PC-3 (cell line): ENCODE results near the gene DCLRE1B. TPM values are rescaled to one million over a fixed set of nuclear protein-coding genes. Genes with fewer than 3 reads are reported as not detected.

Source experiments
- ATAC-seq: fragments of 200-7000 bp; cut with Tn5 transposase; 2 replicates; pipeline ENCODE4 v1.9.1; 2020; ENCODE audit warnings: mild to moderate bottlenecking, moderate library complexity
- BruUV-seq: library from RNA; stranded (reverse); fragments of 400-500 nt; replicated peaks from 2 replicates; lab custom pipeline; 2021; lab: Mats Ljungman, UMichigan
- CTCF ChIA-PET: fragments of 300-600 bp; sonication (Branson Sonifier 250); formaldehyde crosslinking; loops from one replicate; lab custom pipeline; 2022; ENCODE audit warnings: antibody characterized with exemption; lab: Charles Lee
- POLR2A ChIA-PET: fragments of 300-600 bp; sonication (Branson Sonifier 250); formaldehyde crosslinking; loops from one replicate; lab custom pipeline; 2022; ENCODE audit warnings: antibody characterized with exemption; ENCODE audit not compliant: unreplicated experiment; lab: Charles Lee
- DNase-seq: peaks from one replicate; pipeline ENCODE4 v3.0.0-alpha.2; 2015
- H2AFZ ChIP-seq: fragments of 300-600 bp; sonication (generic); 2 replicates; pipeline ENCODE4 v1.6.0; 2016; ENCODE audit warnings: antibody characterized with exemption, low read length
- H3F3A ChIP-seq: fragments of 300-600 bp; sonication (generic); one replicate; pipeline ENCODE4 v1.6.0; 2017; ENCODE audit warnings: antibody characterized with exemption, low read length, control low read depth, mild to moderate bottlenecking; ENCODE audit not compliant: unreplicated experiment
- H3K27ac ChIP-seq: fragments of 300-600 bp; sonication (generic); 2 replicates; pipeline ENCODE4 v1.5.1; 2016; ENCODE audit warnings: mild to moderate bottlenecking, low read length
- H3K27me3 ChIP-seq: fragments of 300-600 bp; sonication (generic); 2 replicates; pipeline ENCODE4 v1.6.1; 2016; ENCODE audit warnings: low read length, mixed read lengths
- H3K36me3 ChIP-seq: fragments of 300-600 bp; sonication (generic); 2 replicates; pipeline ENCODE4 v1.6.1; 2016; ENCODE audit warnings: low read depth, mixed run types, low read length, mixed read lengths
- H3K4me1 ChIP-seq: fragments of 300-600 bp; sonication (generic); 2 replicates; pipeline ENCODE4 v1.5.1; 2016; ENCODE audit warnings: low read length; ENCODE audit not compliant: insufficient read depth
- H3K4me2 ChIP-seq: fragments of 300-600 bp; sonication (generic); 2 replicates; pipeline ENCODE4 v1.6.0; 2016; ENCODE audit warnings: low read length
- H3K4me3 ChIP-seq: fragments of 300-600 bp; sonication (generic); 2 replicates; pipeline ENCODE4 v1.5.1; 2016; ENCODE audit warnings: mild to moderate bottlenecking, low read length, mixed read lengths
- H3K79me2 ChIP-seq: fragments of 300-600 bp; sonication (generic); 2 replicates; pipeline ENCODE4 v1.6.1; 2017; ENCODE audit warnings: low read length, mixed read lengths
- H3K9ac ChIP-seq: fragments of 300-600 bp; sonication (generic); 2 replicates; pipeline ENCODE4 v1.6.0; 2016; ENCODE audit warnings: mild to moderate bottlenecking, low read length
- H3K9me2 ChIP-seq: fragments of 300-600 bp; sonication (generic); replicated peaks from 2 replicates; pipeline ENCODE4 v1.6.1; 2016; ENCODE audit warnings: mixed run types, low read length, mixed read lengths
- H3K9me3 ChIP-seq: fragments of 300-600 bp; sonication (generic); 2 replicates; pipeline ENCODE4 v1.6.1; 2016; ENCODE audit warnings: low read length, mixed read lengths
- H4K20me1 ChIP-seq: fragments of 300-600 bp; sonication (generic); 2 replicates; pipeline ENCODE4 v1.6.1; 2016; ENCODE audit warnings: low read length, mixed read lengths
- CTCF ChIP-seq: fragments of 300-600 bp; sonication (generic); conservative IDR thresholded peaks from 2 replicates; pipeline ENCODE4 v1.5.1; 2017; ENCODE audit warnings: antibody characterized with exemption, low read depth, mild to moderate bottlenecking, low read length
- EZH2 ChIP-seq: fragments of 300-600 bp; sonication (generic); IDR thresholded peaks from one replicate; pipeline ENCODE4 v1.6.1; 2017; ENCODE audit warnings: antibody characterized with exemption, mild to moderate bottlenecking, low read length; ENCODE audit not compliant: unreplicated experiment
- EZH2phosphoT487 ChIP-seq: fragments of 300-600 bp; sonication (generic); IDR thresholded peaks from 2 replicates; pipeline ENCODE4 v1.6.1; 2018; ENCODE audit warnings: mild to moderate bottlenecking, antibody characterized with exemption, low read length, borderline replicate concordance
- intact Hi-C: fragments of 100-400 bp; cut with micrococcal nuclease; formaldehyde crosslinking; loops from 2 replicates; pipeline ENCODE4 v1.9.0; 2023
- total RNA-seq: library from RNA; depleted of rRNA; stranded (reverse); fragments of >200 nt; gene quantifications from 2 replicates; pipeline ENCODE4 v1.2.3, GENCODE V29; 2014

DCLRE1B gene
- total RNA-seq, 1 experiment from 2014 or later, result 12.6 TPM

DNA sequence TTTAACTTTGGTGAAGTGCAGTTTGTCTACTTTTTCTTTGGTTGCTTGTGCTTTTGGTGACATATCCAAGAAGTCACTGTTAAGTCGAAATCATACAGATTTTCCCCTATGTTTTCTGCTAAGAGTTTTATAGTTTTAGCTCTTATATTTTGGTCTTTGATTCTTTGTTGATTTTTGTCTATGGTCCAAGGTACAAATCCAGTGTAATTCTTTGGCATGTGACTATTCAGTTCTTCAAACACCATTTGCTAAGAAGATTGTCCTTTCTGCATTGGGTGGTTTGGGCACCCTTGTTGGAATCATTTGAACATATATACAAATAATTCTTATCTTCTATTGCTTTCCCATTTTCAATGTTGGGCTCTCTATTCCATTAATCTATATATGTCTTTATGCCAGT lies 40.2 kb downstream of the DCLRE1B start:
- Histone ChIP-seq H3K4me1 (no peaks in the 10 kb centered on the region), H3F3A (no peaks in the 10 kb centered on the region), H3K4me2 (no peak overlapping the region), H4K20me1 (no peaks in the 10 kb centered on the region), H3K9me2 (no peaks in the 10 kb centered on the region), H3K79me2 (peaks cover 53% of the 10 kb centered on the region), H3K4me3 (no peak overlapping the region), H2AFZ (no peak overlapping the region), H3K36me3 (peaks cover 22% of the 10 kb centered on the region), H3K9ac (no peak overlapping the region), H3K27me3 (no peaks in the 10 kb centered on the region), H3K9me3 (no peaks in the 10 kb centered on the region), H3K27ac (no peak overlapping the region)
- intact Hi-C loops, result no loop called here
- BruUV-seq, result no TSS peak
- ATAC-seq, result no peak
- TF ChIP-seq EZH2phosphoT487 (no peak), CTCF (no peak), EZH2 (no peak)
- ChIA-PET CTCF (no interaction called here), POLR2A (no interaction called here)
- no peak for DNase-seq

- H3K4me1 ChIP-seq, result no peaks in the 10 kb centered on the region
- POLR2A ChIA-PET, result no interaction called here
- CTCF ChIA-PET, result no interaction called here
- H3K4me2 ChIP-seq, result no peak overlapping the region
- H3F3A ChIP-seq, result no peaks in the 10 kb centered on the region
- peaks cover 14% of the 10 kb centered on the region for H3K36me3 ChIP-seq
- no peak overlapping the region for H3K27ac ChIP-seq
- H3K9ac ChIP-seq, result no peak overlapping the region
- H2AFZ ChIP-seq, result no peak overlapping the region
- no peak for DNase-seq
- intact Hi-C loops, result no loop called here
- no peaks in the 10 kb centered on the region for H4K20me1 ChIP-seq
- H3K9me3 ChIP-seq, result no peaks in the 10 kb centered on the region
- H3K27me3 ChIP-seq, result no peaks in the 10 kb centered on the region
- BruUV-seq, result no TSS peak
- TF ChIP-seq CTCF (no peak), EZH2phosphoT487 (no peak), EZH2 (no peak)
- peaks cover 57% of the 10 kb centered on the region for H3K79me2 ChIP-seq
- no peak for ATAC-seq
- H3K4me3 ChIP-seq, result no peak overlapping the region
- H3K9me2 ChIP-seq, result no peaks in the 10 kb centered on the region
Measured at GRCh38 chr1:113946112-113946511, 41.0 kb downstream of the DCLRE1B start.

DNA sequence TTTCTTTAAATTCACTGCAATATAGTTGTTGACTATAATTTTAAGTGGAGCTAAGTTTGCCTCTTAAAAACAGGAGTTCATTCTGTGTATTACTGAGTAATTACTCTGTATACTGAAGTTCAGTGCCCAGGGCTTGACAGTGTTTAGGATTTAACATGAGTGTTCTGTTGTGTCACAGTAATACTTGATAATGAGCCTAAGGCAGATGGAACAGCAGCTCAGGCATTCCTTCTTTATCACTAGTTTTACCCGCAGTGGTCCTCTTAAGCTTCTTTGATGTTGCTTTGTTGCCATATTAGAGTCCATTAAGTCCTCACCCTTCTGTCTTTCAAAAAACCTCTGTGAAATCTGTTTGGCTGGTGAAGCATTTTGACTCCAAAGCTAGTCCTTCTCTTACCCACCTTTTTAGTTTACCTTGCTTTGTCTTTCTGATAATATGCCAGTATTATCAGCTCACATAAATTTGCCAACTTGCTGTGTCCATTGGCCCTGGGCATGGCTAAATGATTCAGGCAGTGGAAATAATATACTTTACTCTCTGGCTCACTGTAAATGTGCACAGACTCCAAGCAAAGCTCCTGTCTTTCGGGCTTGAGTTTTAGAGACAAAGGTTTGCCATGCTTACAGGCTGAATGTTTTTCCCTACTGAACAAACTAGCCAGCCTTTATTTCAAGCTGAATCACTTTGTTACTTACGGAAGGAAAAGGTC lies 41.7 kb downstream of the DCLRE1B start:
- no peaks in the 10 kb centered on the region for H3K9me3 ChIP-seq
- H2AFZ ChIP-seq, result no peak overlapping the region
- intact Hi-C loops, result no loop called here
- H3K4me3 ChIP-seq, result no peak overlapping the region
- H3K27ac ChIP-seq, result no peak overlapping the region
- H3K9me2 ChIP-seq, result no peaks in the 10 kb centered on the region
- TF ChIP-seq EZH2, result no peak
- TF ChIP-seq EZH2phosphoT487, result no peak
- TF ChIP-seq CTCF, result no peak
- ATAC-seq, result no peak
- POLR2A ChIA-PET, result no interaction called here
- H3K79me2 ChIP-seq, result peaks cover 60% of the 10 kb centered on the region
- no peak overlapping the region for H3K4me2 ChIP-seq
- BruUV-seq, result no TSS peak
- H3F3A ChIP-seq, result no peaks in the 10 kb centered on the region
- H3K36me3 ChIP-seq, result peaks cover 11% of the 10 kb centered on the region; the same call in 1 of the 2 replicates
- DNase-seq, result no peak
- no peak overlapping the region for H3K9ac ChIP-seq
- no peaks in the 10 kb centered on the region for H3K4me1 ChIP-seq
- CTCF ChIA-PET, result no interaction called here
- H4K20me1 ChIP-seq, result no peaks in the 10 kb centered on the region
- H3K27me3 ChIP-seq, result no peaks in the 10 kb centered on the region
